Calu3 (cell line): ENCODE results near the gene UBAP1L. TPM values are rescaled to one million over a fixed set of nuclear protein-coding genes. Genes with fewer than 3 reads are reported as not detected.
"Not testable (repeated sequence)": the region's sequence is repeated elsewhere in the genome, so short reads cannot be mapped to it uniquely, and the experiment has no call there.

Source experiments
- BruUV-seq: library from RNA; stranded (reverse); fragments of 400-500 nt; replicated peaks from 2 replicates; lab custom pipeline; 2021; lab: Mats Ljungman, UMichigan
- CTCF ChIA-PET: fragments of 300-600 bp; sonication (Branson Sonifier 250); formaldehyde crosslinking; loops from one replicate; lab custom pipeline; 2022; ENCODE audit warnings: antibody characterized with exemption; lab: Charles Lee
- DNase-seq: peaks from one replicate; pipeline ENCODE4 v3.0.0; 2022
- H3K27ac Mint-ChIP-seq: one replicate; pipeline ENCODE4 v1.8.0; 2022; ENCODE audit warnings: mixed read lengths; ENCODE audit not compliant: unreplicated experiment
- H3K27me3 Mint-ChIP-seq: one replicate; pipeline ENCODE4 v1.8.0; 2022; ENCODE audit warnings: mixed read lengths; ENCODE audit not compliant: unreplicated experiment
- H3K36me3 Mint-ChIP-seq: one replicate; pipeline ENCODE4 v1.8.0; 2022; ENCODE audit warnings: mild to moderate bottlenecking, moderate library complexity, mixed read lengths; ENCODE audit not compliant: insufficient read depth, unreplicated experiment
- H3K4me1 Mint-ChIP-seq: one replicate; pipeline ENCODE4 v1.8.0; 2022; ENCODE audit warnings: mild to moderate bottlenecking, low read depth, mixed read lengths; ENCODE audit not compliant: unreplicated experiment
- H3K4me3 Mint-ChIP-seq: one replicate; pipeline ENCODE4 v1.8.0; 2022; ENCODE audit warnings: mild to moderate bottlenecking, low read depth, moderate library complexity, mixed read lengths; ENCODE audit not compliant: unreplicated experiment
- H3K9me3 Mint-ChIP-seq: one replicate; pipeline ENCODE4 v1.8.0; 2022; ENCODE audit warnings: low read depth, mixed read lengths; ENCODE audit not compliant: unreplicated experiment
- CTCF ChIP-seq: fragments of 200-600 bp; IDR thresholded peaks from one replicate; pipeline ENCODE4 v1.8.0; 2022; ENCODE audit warnings: antibody characterized with exemption; ENCODE audit not compliant: unreplicated experiment
- intact Hi-C: fragments of 100-400 bp; cut with micrococcal nuclease; formaldehyde crosslinking; loops from one replicate; pipeline ENCODE4 v1.10.0; 2022; ENCODE audit not compliant: unreplicated experiment
- total RNA-seq: library from RNA; stranded (reverse); gene quantifications from 2 replicates; pipeline ENCODE4 v1.2.3, GENCODE V29; 2022

UBAP1L gene
- total RNA-seq, 1 experiment from 2014 or later, result 5.2 TPM

- Mint-ChIP-seq H3K9me3 (no peaks in the 10 kb centered on the region), H3K36me3 (peaks cover 27% of the 10 kb centered on the region), H3K4me3 (no peak overlapping the region), H3K4me1 (no peaks in the 10 kb centered on the region), H3K27ac (no peak overlapping the region), H3K27me3 (no peaks in the 10 kb centered on the region)
- CTCF ChIA-PET, result interaction anchor here (1.1 kb wide), 1 partner anchor 48 kb away, joined by 4 read pairs; no protein-coding TSS in a partner anchor
- no peak for TF ChIP-seq CTCF
- no TSS peak for BruUV-seq
- DNase-seq, result no peak
- intact Hi-C loops, result no loop called here
Measured at GRCh38 chr15:65102912-65103311, 12.1 kb downstream of the UBAP1L start.

- no peaks in the 10 kb centered on the region for H3K9me3 Mint-ChIP-seq
- H3K4me3 Mint-ChIP-seq, result no peak overlapping the region
- peak; percentile 4 for TF ChIP-seq CTCF
- intact Hi-C loops, result loop anchor here (1.0 kb wide), 1 partner anchor 47 kb away; no protein-coding TSS in a partner anchor
- no peaks in the 10 kb centered on the region for H3K27me3 Mint-ChIP-seq
- peaks cover 27% of the 10 kb centered on the region for H3K36me3 Mint-ChIP-seq
- no peak for DNase-seq
- BruUV-seq, result no TSS peak
- CTCF ChIA-PET, result interaction anchor here (0.6 to 1.7 kb wide), 14 partner anchors 9 to 69 kb away, joined by 3 to 14 read pairs (median 4); partner anchors contain the start of gene PDCD7
- no peak overlapping the region for H3K27ac Mint-ChIP-seq
- H3K4me1 Mint-ChIP-seq, result no peaks in the 10 kb centered on the region
Measured at GRCh38 chr15:65101891-65102708, 12.9 kb downstream of the UBAP1L start.

GRCh38 chr15:65101411-65101890, 13.5 kb downstream of the UBAP1L start:
- no peak overlapping the region for H3K27ac Mint-ChIP-seq
- H3K36me3 Mint-ChIP-seq, result peaks cover 27% of the 10 kb centered on the region
- H3K27me3 Mint-ChIP-seq, result no peaks in the 10 kb centered on the region
- BruUV-seq, result no TSS peak
- DNase-seq, result peak; percentile 80
- intact Hi-C loops, result loop anchor here (1.0 kb wide), 1 partner anchor 46 kb away; no protein-coding TSS in a partner anchor
- H3K9me3 Mint-ChIP-seq, result no peaks in the 10 kb centered on the region
- TF ChIP-seq CTCF, result peak; percentile 88
- H3K4me3 Mint-ChIP-seq, result no peak overlapping the region
- H3K4me1 Mint-ChIP-seq, result no peaks in the 10 kb centered on the region
- CTCF ChIA-PET, result interaction anchor here (0.6 to 1.7 kb wide), 13 partner anchors 9 to 69 kb away, joined by 3 to 14 read pairs (median 5); partner anchors contain the start of gene PDCD7

GRCh38 chr15:65100442-65100841, 14.6 kb downstream of the UBAP1L start:
- CTCF ChIA-PET, result interaction anchor here (1.5 to 1.7 kb wide), 2 partner anchors 13 to 22 kb away, joined by 5 to 10 read pairs; no protein-coding TSS in a partner anchor
- intact Hi-C loops, result no loop called here
- peaks cover 27% of the 10 kb centered on the region for H3K36me3 Mint-ChIP-seq
- H3K9me3 Mint-ChIP-seq, result no peaks in the 10 kb centered on the region
- BruUV-seq, result no TSS peak
- H3K27ac Mint-ChIP-seq, result no peak overlapping the region
- H3K4me1 Mint-ChIP-seq, result no peaks in the 10 kb centered on the region
- H3K4me3 Mint-ChIP-seq, result no peak overlapping the region
- no peak for TF ChIP-seq CTCF
- H3K27me3 Mint-ChIP-seq, result no peaks in the 10 kb centered on the region
- no peak for DNase-seq

- peaks cover 27% of the 10 kb centered on the region for H3K36me3 Mint-ChIP-seq
- intact Hi-C loops, H3K27ac Mint-ChIP-seq, CTCF ChIA-PET, BruUV-seq, H3K4me1 Mint-ChIP-seq, H3K27me3 Mint-ChIP-seq, H3K4me3 Mint-ChIP-seq, H3K9me3 Mint-ChIP-seq, DNase-seq: not testable (repeated sequence)
Measured at GRCh38 chr15:65099801-65100200, 15.2 kb downstream of the UBAP1L start.
